ENCODE results near the gene RHEBL1.
A peak's percentile ranks its signal among the peaks of the same experiment; 100 is the strongest.

Gene RHEBL1

DNA sequence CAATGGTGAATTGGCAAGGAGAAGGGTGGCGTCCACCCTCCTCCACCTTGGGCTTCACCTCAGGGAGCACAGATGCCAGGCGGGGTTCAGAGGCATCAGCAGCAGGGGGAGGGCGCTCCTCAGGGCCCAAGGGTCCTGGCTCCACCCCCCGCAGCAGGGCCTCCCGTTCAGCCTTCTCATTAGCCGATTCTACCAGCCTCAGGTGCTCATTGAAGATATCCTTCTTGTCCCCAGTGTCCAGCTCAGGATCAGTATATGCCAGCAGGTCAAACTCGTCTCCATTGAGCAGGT, 31.9 kb downstream of the RHEBL1 start:
- no peak for ATAC-seq
- Mint-ChIP-seq H3K36me3 (peaks cover 80% of the 10 kb centered on the region), H3K4me1 (peaks cover 6% of the 10 kb centered on the region), H3K27me3 (no peaks in the 10 kb centered on the region), H3K4me3 (no peak overlapping the region), H3K27ac (no peak overlapping the region), H3K9me3 (no peaks in the 10 kb centered on the region)

GRCh38 chr12:49037111-49037946, 32.5 kb downstream of the RHEBL1 start:
- H3K9me3 Mint-ChIP-seq = no peaks in the 10 kb centered on the region
- no peaks in the 10 kb centered on the region for H3K27me3 Mint-ChIP-seq
- H3K27ac Mint-ChIP-seq = no peak overlapping the region
- ATAC-seq = no peak
- H3K4me3 Mint-ChIP-seq = no peak overlapping the region
- peaks cover 6% of the 10 kb centered on the region for H3K4me1 Mint-ChIP-seq
- peaks cover 75% of the 10 kb centered on the region for H3K36me3 Mint-ChIP-seq

GRCh38 chr12:49036029-49036428, 33.8 kb downstream of the RHEBL1 start:
- Mint-ChIP-seq H3K9me3 (no peaks in the 10 kb centered on the region), H3K4me3 (no peak overlapping the region), H3K27ac (no peak overlapping the region), H3K4me1 (peaks cover 6% of the 10 kb centered on the region), H3K27me3 (no peaks in the 10 kb centered on the region), H3K36me3 (peaks cover 70% of the 10 kb centered on the region)
- ATAC-seq = no peak

DNA sequence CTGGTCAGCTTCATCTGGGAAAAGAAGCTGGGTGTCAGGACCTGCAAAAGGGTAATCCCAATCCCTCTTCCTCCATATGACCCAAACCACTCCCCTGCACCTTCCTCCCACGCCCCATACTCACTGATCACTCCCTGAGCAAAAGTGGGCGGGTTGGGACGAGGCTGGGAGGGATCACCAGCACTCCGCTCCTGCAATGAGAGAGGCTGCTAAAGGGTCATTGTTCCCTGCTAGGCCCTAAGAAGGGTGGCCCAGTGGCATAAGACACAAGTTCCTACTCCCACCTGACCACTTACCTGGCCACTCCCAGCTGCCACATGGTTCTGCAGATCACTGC, 35.5 kb downstream of the RHEBL1 start:
- H3K9me3 Mint-ChIP-seq = no peaks in the 10 kb centered on the region
- H3K27me3 Mint-ChIP-seq = no peaks in the 10 kb centered on the region
- H3K36me3 Mint-ChIP-seq = peaks cover 56% of the 10 kb centered on the region
- H3K27ac Mint-ChIP-seq = peak overlapping the region; percentile 52
- H3K4me1 Mint-ChIP-seq = peaks cover 6% of the 10 kb centered on the region
- no peak for ATAC-seq
- no peak overlapping the region for H3K4me3 Mint-ChIP-seq

DNA sequence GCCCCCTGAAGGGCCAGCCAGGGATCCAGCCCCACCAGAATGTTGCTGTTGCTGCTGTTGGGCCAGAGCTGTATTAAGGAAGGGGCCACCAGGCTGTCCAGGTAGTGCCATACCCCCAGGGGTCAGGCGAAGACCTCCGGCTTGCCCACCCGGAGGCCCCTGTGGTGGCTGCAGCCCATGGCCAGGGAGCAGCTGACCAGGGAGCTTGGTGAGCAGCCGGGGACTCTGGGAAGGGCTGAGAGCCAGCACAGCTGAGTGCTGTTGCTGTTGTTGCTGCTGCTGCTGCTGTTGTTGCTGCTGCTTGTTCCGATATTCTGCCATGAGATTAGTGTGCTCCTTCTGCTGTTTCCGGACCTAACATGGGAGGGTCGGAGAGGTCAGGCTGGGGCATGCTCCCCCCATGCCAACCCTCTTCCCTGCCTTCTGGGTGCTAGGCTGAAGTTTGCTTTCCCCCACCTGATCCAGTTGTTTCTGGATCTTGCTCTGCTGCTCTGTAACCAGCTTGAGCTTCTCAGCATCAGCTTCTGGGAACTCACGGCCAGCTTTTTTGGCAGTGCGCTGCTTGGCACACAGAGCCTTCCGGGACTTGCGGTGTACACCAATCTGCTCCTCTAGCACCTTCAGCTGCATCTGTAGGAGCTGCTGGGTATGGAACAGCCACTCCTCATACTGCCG, 36.0 kb downstream of the RHEBL1 start:
- peak overlapping the region; percentile 52 for H3K27ac Mint-ChIP-seq

GRCh38 chr12:49032679-49033447, 36.9 kb downstream of the RHEBL1 start:
- no peaks in the 10 kb centered on the region for H3K4me1 Mint-ChIP-seq
- H3K4me3 Mint-ChIP-seq = no peak overlapping the region
- H3K27me3 Mint-ChIP-seq = no peaks in the 10 kb centered on the region
- no peak for ATAC-seq
- H3K9me3 Mint-ChIP-seq = no peaks in the 10 kb centered on the region
- H3K36me3 Mint-ChIP-seq = peaks cover 53% of the 10 kb centered on the region
- peak overlapping the region; percentile 52 for H3K27ac Mint-ChIP-seq

More for the DNA sequence above, 36.0 kb downstream of the RHEBL1 start:
- H3K4me1 Mint-ChIP-seq = peaks cover 2% of the 10 kb centered on the region
- H3K9me3 Mint-ChIP-seq = no peaks in the 10 kb centered on the region
- H3K4me3 Mint-ChIP-seq = no peak overlapping the region
- H3K27me3 Mint-ChIP-seq = no peaks in the 10 kb centered on the region
- ATAC-seq = no peak
- peaks cover 52% of the 10 kb centered on the region for H3K36me3 Mint-ChIP-seq

DNA sequence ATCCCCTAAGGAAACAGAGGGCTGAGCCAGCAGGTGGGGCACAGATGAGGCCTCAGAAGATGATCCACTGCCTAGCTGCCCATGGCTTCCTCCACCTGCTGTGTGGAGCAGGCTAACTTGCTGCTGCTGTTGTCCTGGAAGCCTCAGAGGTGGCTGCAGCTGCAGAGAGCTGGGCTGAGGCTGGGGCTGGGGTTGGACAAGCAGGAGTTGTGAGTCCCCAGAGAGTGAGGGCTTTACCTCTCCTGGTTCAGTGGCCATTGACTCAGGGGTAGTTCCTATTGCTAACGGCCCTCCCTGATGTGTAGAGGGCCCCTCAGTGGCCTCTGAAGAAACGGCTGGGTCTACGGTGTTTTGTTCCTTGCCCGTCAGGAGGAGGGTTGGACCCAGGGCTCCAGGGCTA, 37.5 kb downstream of the RHEBL1 start:
- H3K27ac Mint-ChIP-seq = no peak overlapping the region
- peaks cover 59% of the 10 kb centered on the region for H3K36me3 Mint-ChIP-seq
- no peak for ATAC-seq
- no peak overlapping the region for H3K4me3 Mint-ChIP-seq
- no peaks in the 10 kb centered on the region for H3K9me3 Mint-ChIP-seq
- H3K27me3 Mint-ChIP-seq = no peaks in the 10 kb centered on the region
- no peaks in the 10 kb centered on the region for H3K4me1 Mint-ChIP-seq

- Mint-ChIP-seq H3K36me3 (peaks cover 59% of the 10 kb centered on the region), H3K4me3 (no peak overlapping the region), H3K9me3 (no peaks in the 10 kb centered on the region), H3K27me3 (no peaks in the 10 kb centered on the region), H3K27ac (no peak overlapping the region), H3K4me1 (no peaks in the 10 kb centered on the region)
- ATAC-seq = no peak
Measured at GRCh38 chr12:49031573-49032161, 38.1 kb downstream of the RHEBL1 start.

DNA sequence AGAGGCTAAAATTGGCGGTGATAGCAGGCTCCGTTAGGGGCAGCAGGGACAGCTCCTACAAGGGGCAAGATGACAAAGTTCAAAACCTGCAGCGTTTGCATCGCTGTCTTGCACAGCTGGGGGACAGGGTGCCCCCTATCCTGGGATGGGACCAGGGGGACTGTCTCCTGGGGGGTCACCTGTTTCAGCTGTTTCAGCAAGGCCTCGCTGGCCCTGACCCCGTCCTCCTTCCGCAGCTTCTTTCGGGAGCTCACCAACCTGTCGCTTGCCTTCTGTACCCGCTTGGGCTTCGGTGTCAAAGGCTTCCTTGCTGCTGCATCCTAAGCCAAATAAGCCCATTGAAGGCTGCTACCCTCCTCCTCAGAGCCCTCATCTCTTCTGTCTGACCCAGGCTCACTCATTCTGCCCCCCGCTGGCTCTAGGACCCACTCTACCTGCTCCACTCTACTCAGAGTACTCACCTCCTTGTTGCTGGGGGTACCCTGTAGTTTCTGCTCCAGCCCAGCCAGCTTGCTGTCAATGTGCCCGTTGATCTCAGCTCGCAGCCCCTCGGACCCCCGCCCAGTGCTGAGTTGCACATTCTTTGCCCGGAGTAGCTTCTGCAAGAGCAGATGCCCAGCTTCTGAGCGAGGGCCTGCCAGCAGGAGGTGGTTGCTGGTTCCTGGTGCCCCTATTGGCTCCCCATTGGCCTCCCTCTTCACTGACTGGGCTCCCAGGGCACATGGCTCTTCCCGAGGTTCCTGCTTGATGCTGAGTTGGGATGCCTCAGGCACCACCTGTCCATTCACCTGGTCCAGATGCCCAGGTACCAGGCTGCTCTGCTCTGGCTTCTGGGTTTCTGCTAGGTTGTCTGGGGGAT, 38.8 kb downstream of the RHEBL1 start:
- ATAC-seq = no peak
- H3K36me3 Mint-ChIP-seq = peaks cover 60% of the 10 kb centered on the region
- no peaks in the 10 kb centered on the region for H3K27me3 Mint-ChIP-seq
- no peaks in the 10 kb centered on the region for H3K9me3 Mint-ChIP-seq
- H3K27ac Mint-ChIP-seq = peak overlapping the region; percentile 55
- no peak overlapping the region for H3K4me3 Mint-ChIP-seq
- no peaks in the 10 kb centered on the region for H3K4me1 Mint-ChIP-seq

- no peaks in the 10 kb centered on the region for H3K27me3 Mint-ChIP-seq
- H3K4me1 Mint-ChIP-seq = no peaks in the 10 kb centered on the region
- H3K9me3 Mint-ChIP-seq = no peaks in the 10 kb centered on the region
- H3K36me3 Mint-ChIP-seq = peaks cover 57% of the 10 kb centered on the region
- ATAC-seq = no peak
- H3K27ac Mint-ChIP-seq = no peak overlapping the region
- H3K4me3 Mint-ChIP-seq = no peak overlapping the region
Measured at GRCh38 chr12:49030119-49030518, 39.7 kb downstream of the RHEBL1 start.

- Mint-ChIP-seq H3K27me3 (no peaks in the 10 kb centered on the region), H3K27ac (no peak overlapping the region), H3K4me1 (no peaks in the 10 kb centered on the region), H3K4me3 (no peak overlapping the region), H3K9me3 (no peaks in the 10 kb centered on the region), H3K36me3 (peaks cover 59% of the 10 kb centered on the region)
- no peak for ATAC-seq
Measured at GRCh38 chr12:49028666-49029275, 41.0 kb downstream of the RHEBL1 start.

- H3K27me3 Mint-ChIP-seq = no peaks in the 10 kb centered on the region
- no peaks in the 10 kb centered on the region for H3K9me3 Mint-ChIP-seq
- no peaks in the 10 kb centered on the region for H3K4me1 Mint-ChIP-seq
- no peak for ATAC-seq
- no peak overlapping the region for H3K4me3 Mint-ChIP-seq
- no peak overlapping the region for H3K27ac Mint-ChIP-seq
- peaks cover 59% of the 10 kb centered on the region for H3K36me3 Mint-ChIP-seq
Measured at GRCh38 chr12:49027846-49028555, 41.8 kb downstream of the RHEBL1 start.

DNA sequence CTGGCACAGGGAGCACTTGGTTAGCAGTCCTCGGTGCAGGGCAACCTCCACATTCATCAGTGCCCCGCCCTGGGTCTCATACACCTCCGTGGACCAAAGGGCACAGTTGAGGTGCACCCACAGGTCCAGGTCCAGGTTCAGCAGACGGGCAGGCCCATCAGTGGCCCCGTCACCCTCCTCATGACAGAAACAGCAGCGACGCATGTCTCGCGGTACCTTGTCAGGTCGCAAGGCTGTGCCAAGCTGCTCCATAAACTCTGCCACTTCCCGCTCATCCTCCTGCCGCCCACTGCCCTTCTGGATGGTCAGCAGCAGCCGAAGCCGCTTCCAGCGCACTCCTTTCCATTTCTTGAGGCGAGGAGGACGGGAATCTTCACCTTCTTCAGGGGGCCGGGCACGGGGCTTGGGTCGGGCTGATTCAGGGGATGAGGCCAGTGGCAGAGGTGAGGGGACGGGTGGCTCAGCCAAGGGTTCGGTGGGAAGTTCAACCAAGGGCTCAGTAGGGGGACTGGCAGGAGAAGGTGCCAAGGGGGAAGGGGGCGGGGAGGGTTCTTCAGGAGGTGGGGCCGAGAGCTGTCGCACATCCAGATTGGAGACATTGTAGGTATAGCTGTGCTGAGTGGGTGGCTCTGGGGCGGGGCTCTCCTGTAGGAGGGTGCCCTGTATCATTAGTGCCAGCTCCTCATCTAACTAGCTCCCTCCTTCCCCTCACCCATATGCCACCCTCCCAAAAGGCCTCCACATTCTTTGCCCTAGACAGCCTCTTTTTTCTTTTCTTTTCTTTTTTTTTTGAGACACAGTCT, 42.9 kb downstream of the RHEBL1 start:
- H3K36me3 Mint-ChIP-seq = peaks cover 70% of the 10 kb centered on the region
- no peak overlapping the region for H3K4me3 Mint-ChIP-seq
- no peak for ATAC-seq
- H3K27me3 Mint-ChIP-seq = no peaks in the 10 kb centered on the region
- H3K9me3 Mint-ChIP-seq = no peaks in the 10 kb centered on the region
- H3K4me1 Mint-ChIP-seq = no peaks in the 10 kb centered on the region
- H3K27ac Mint-ChIP-seq = no peak overlapping the region
